Astrocyte (in vitro differentiated cells and primary cell): Measurements from ENCODE around the gene SHB.

Experiments
- EZH2 ChIP-seq: IDR thresholded peaks from 2 replicates; pipeline ENCODE4 v1.6.1; 2012; ENCODE audit warnings: mild to moderate bottlenecking, low read length, inconsistent platforms; ENCODE audit not compliant: insufficient read depth
- TF ChIP-seq, protein P1 (sequence below): IDR thresholded peaks from 2 replicates; pipeline ENCODE4 v1.5.1; 2011; ENCODE audit warnings: low read depth, mild to moderate bottlenecking, inconsistent platforms, low read length, moderate library complexity; ENCODE audit not compliant: insufficient read depth

DNA sequence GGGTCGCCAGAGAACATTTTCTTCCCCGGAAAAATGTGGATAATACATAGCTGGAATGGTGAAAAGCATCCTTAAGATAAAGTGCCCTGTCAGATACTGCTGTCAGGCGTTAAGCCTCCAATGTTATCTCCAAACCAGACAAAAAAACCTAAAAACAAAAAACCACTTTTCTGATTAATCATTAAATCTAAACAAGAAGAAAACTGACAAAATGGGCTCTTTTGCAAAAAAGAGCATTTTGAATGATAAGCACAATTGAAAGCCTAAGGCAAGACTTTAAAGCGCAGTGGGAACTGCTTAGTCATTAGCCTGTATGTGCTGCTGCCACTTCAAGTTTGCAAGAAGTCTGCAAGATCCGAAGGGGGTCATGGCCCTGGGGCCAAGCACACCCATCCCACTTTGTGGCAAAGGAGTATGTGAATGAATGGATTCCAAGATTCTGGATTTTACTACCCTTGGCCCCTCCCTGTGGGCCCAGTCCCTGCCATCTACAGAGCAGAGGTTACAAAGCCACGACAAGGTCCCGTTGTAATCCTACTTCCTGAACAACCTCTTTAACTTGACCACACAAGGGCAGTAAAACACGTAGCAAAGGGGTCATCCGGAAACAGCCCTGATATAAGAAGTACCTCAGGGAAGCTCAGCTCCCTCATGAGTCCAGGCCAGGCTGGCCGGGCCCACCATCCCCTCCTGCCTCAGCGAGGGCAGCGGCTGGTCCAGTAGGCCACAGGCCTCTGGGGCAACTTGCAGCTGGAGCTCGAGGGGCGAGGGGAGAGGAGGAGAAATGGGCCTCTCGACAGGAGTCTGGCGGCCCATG lies 29.7 kb downstream of the SHB start:
- TF ChIP-seq, protein P1, sequence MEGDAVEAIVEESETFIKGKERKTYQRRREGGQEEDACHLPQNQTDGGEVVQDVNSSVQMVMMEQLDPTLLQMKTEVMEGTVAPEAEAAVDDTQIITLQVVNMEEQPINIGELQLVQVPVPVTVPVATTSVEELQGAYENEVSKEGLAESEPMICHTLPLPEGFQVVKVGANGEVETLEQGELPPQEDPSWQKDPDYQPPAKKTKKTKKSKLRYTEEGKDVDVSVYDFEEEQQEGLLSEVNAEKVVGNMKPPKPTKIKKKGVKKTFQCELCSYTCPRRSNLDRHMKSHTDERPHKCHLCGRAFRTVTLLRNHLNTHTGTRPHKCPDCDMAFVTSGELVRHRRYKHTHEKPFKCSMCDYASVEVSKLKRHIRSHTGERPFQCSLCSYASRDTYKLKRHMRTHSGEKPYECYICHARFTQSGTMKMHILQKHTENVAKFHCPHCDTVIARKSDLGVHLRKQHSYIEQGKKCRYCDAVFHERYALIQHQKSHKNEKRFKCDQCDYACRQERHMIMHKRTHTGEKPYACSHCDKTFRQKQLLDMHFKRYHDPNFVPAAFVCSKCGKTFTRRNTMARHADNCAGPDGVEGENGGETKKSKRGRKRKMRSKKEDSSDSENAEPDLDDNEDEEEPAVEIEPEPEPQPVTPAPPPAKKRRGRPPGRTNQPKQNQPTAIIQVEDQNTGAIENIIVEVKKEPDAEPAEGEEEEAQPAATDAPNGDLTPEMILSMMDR: no peak
- no peak for TF ChIP-seq EZH2
